Stimulated activated CD4-positive, alpha-beta T cell treated with anti-CD3 and anti-CD28 coated beads, Interleukin-2, amount 100 ng/mL, for 48 hours (primary cell): ENCODE results near the gene ASGR1.
A peak's percentile ranks its signal among the peaks of the same experiment; 100 is the strongest.

ENCODE experiments used
- DNase-seq, 2 donors: peaks; one replicate each; pipeline ENCODE4 v3.0.0-alpha.2; 2020

ASGR1 gene

DNA sequence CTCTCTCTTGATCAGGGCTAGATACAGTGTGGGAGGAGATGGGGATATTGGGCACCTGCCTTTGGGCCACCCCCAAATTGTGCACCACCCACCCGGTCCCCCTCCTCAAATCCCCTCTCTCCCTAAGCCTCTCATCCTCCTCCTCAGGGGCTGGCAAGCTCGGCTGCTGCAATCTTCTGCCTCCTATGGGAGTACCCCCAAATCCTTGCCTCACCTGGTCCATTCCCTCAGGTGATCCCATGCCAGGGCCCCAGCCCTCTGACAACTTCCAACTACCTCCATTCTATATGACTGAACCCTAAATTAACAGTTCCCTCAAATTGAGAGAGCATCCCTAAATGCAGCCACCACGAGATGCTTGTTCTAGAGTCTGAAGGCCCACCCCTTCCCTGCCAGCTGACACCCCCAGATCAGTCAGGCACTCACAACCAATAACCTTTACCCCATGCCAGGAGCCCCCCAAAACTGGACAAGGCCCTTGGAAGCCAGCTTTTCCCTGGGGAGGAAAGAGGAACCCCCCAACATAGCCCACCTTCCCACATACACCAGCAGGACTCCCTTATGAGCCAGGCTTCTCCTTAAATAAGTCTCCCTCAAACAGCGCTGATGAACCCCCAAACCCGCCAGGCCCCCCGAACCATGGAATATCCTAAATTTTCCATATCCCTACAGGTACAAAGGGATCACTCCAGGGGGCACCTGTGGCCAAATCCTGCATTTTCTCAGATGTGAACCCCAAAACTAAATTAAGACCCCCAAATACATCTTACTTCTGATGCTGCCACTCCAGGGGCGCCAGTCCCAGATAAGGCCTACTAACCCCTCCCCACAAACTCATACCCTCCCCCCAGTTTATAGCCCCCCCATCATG is 37.3 kb upstream of the ASGR1 start:
- no peak for DNase-seq

- DNase-seq: no peak
Measured at GRCh38 chr17:7215652-7216180, 36.5 kb upstream of the ASGR1 start.

DNA sequence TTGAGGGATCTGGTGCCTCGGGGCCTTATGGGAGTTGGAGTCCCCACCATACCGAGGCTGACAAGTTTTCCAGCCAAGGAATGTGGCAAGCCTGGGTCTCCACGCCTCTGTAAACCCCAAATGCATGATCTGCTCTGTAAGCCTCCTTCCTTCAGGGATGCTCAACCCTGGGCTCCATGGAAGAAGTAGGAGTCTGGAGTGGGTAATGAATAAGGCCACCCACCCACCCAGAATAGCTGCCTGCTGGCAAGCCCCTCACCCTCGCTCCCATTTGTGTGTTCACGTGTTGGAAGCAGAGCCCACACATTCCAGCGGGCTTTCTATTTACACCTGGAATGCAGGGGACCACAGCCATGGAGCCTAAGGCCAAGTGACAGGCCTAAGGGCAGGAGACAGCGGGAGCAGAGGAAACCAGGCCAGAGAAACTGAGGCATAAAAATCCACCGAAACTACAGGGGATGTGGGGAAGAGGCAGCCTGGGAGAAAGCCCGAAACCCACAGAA is 36.0 kb upstream of the ASGR1 start:
- DNase-seq: no peak

DNA sequence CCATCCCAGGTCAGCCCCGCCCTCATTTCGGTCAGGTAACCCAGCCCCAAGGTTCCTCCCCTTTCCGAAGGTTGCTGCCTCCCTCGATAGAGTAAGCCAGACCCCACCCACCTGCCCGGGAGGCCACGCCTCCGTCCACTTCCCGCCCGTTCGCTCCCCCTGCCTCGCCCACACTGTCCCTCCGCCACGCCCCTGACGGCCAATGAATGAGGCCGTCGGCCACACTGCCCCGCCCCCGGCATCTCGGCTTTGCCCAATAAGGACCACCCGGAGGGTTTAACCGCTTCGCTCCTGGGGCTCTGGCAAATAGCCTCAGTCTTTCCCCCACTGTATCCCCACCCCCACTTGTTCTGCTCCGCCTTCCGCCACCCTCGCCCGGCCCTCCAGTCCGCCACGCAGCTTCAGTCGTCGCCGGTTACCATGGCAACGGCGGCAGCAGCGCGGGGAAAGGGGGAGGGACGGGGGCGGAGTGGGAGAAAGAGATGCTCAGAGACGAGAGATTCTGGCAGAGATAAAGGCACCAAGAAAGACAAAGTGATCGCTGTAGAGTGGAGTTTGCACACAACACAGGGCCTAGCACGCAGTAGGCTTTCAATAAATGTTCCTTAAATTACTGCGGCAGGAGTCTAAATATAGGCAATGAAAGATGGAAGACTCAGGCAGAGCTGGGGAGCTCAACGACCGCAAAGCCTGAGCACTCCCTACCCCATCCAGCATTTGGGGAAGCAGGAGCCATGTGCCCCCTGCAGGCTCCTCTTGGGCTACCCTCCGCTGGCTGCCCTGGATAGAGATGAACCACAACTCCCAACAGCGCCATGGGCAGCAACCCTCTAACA is 35.3 kb upstream of the ASGR1 start:
- peak; percentile 99 for DNase-seq

DNA sequence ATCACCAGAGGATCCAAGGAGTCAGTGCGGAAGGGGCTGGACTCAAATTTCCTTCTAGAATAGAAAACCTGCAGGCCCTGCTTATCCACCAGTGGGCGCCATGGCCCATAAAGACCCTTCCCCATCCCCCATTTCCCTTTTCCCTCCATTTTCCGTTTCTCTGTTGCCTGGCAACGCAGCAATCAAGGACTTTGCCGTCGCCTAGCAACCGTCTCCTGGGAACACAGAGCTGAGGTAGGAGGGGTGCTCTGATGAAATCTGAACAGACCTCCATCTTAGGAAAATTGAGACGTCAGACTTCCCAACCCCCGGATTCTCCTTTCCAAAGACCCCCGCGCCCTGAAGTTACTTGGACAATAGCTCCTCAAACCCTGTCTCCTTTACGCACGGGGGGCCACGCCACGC is 34.7 kb upstream of the ASGR1 start:
- peak in 1 of 2 donors; percentile 57 for DNase-seq

DNA sequence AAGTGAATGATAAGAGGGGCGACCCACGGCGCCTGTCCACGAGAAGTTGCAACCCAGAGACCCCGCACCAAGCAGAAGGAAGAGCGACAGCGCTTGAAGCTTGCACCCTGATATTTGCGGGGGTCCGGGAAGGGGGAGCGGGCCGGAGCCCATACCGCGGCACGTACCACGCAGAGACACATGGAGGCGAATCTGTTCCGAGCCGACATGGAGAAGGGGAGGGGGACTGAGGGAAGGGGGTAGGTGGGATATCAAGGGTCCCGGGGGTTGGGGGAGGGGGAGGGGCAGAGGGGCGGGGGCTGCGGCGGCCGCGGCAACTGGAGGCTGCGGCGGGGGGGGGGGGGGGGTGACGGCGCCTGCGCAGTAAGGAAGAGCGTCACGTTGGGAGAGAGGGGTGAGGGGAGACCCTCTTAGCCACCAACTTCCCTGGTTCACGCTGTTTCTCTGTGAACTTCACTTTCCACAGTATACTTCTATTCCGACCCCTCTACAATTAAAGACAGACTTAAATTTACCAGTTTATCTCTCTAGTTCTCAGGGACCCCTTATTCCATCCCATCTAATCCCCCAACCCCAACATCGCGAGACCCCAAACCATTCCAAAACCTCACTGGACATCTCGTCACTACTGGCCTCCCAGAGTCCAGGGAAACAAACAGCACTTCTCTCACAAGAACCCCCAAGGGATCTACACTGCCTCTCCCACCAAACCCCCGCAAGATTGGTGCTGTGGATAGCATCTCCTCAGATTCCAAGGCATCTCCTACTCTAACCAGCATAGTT is 32.5 kb upstream of the ASGR1 start:
- DNase-seq: no peak

DNA sequence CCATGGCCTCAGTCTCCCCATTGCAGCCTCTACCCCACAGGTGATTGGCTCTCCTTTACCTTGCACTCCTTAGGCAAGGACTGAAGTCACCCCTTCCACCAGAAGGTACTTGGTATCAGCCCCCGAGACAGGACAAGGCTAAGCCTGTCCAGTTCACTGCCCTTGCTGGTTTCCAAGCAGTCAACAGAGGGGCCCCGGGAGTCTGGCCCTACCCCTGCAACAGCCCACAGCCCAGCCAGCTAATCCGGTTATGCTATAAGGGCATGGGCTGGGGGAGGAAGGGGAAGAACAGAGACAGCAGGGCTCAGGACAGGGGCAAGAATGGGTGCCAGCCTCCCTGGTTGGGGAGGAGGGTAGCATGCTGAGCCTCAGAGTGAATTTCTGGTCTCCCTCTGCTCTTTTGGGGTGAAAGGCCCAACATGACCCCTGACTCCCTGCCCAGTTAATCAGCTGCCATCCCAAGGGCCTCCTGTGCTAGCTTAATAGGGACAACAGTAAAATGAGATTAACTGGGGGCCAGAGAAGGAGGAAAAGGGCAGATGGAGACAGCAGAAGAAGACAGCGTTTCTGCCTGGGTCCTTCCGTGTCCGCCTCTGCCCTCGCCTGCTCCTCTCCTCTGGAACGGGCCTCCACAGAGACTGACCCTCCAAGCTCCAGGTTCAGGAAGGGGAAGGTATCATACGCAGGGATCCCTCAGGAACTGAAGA is 29.7 kb upstream of the ASGR1 start:
- DNase-seq: no peak

DNA sequence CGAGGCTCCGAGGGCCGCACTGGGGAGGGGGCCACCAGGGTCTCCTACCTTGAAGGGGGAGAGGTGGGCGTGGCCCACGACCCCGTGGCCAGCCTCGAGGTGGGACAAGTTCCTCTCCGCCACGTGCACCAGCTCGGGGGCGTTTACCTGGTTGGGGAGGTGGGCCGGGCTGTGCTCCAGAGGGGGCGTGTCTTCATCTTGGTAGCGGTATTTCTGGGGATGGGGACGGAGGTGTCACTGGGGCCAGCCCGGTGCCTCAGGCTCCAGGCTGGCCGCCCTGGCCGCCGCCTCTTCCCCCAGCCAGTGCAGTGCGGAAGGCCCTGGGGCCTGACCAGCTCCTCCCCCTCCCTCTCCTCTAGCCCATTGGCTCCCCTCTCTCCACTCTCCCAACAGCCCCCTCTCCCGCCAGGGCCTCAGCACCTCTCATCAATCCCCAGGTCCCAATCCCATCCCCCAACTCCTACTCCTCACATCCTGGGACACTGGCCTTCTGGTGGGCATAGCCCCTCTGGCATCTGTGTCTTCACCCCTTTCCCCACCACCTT is 28.9 kb upstream of the ASGR1 start:
- DNase-seq: no peak

- DNase-seq: no peak
Measured at GRCh38 chr17:7207120-7208001, 28.2 kb upstream of the ASGR1 start.

DNA sequence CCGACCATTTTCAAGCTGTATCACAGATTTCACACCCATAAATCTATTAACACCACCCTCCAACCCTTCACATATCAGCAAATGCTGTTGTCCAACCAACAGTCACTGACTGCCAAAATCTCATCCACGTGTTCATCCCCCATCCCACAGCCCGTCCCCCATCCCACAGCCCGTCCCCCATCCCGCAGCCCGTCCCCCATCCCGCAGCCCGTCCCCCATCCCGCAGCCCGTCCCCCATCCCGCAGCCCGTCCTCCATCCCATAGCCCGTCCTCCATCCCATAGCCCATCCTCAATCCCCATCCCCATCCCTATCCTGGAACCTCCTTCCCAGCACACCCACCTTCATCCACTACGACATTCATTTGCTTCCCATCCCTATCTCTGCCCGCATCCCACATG is 26.4 kb upstream of the ASGR1 start:
- DNase-seq: no peak

GRCh38 chr17:7204828-7205461 is 25.8 kb upstream of the ASGR1 start:
- peak; percentile 85 to 86 for DNase-seq

- no peak for DNase-seq
Measured at GRCh38 chr17:7204336-7204735, 25.2 kb upstream of the ASGR1 start.

DNA sequence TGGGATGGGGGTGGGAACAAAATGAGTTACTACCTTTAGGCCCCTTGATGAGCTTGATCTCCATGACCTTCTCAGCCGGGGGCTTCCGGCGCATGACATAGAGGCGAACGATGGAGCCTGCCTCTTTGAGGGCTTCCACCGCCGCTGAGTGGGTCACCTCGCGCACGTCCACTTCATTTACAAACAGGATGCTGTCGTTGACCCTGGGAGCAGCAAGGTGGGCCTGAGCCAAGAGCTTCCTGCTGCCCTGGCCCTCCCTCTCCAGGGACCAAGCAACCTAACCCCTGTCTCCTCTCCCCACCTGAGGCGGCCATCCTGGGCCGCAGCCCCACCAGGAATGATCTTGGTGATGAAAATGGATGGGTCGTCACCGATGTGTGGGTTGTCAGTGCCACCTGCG is 24.2 kb upstream of the ASGR1 start:
- no peak for DNase-seq

- DNase-seq: no peak
Measured at GRCh38 chr17:7196651-7197401, 17.7 kb upstream of the ASGR1 start.

DNA sequence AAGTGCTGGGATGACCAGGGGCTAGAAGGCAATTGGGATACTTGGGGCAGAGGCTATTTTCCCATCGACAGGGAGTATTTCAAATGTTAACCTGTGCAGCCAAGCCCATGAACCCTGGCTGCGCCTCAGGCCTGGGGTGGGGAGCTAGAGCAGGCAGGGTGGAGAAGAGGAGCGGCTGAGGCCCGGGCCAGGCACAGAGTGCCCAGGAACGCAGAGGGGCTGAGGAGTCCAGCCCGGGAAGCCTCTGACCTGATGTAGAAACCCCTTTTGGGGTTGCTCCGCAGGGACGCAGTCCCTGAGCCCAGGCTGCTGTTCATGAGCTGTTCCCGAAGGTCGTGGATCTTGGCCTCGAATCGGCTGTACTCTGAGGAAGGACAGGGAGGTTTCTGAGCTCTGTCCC is 16.8 kb upstream of the ASGR1 start:
- no peak for DNase-seq

- no peak for DNase-seq
Measured at GRCh38 chr17:7192271-7192937, 13.2 kb upstream of the ASGR1 start.

GRCh38 chr17:7191571-7192270 is 12.6 kb upstream of the ASGR1 start:
- DNase-seq: no peak

DNA sequence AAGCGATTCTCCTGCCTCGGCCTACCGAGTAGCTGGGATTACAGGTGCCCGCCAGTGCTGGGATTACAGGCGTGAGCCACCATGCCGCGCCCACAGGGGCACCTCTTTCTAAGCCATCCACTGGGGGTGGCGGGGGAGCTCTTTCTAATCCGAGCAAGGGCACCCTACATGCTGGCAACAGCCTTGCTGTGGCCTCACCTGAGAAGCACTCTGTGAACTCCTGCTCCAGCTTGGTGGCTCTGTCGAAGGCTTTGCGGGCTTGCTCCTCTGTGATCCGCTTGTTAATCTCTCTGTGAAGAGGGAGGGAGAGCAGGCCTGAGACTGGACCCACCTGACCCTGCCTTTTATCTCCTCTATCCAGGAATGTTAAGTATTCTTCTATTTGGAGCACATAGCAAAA is 11.9 kb upstream of the ASGR1 start:
- DNase-seq: no peak
